HG03064 (cell line): ENCODE results near the gene ATXN7L1.

Experiments used
- ATAC-seq: cut with Tn5 transposase; IDR thresholded peaks from one replicate; pipeline ENCODE4 v1.9.1; 2021; ENCODE audit warnings: low read depth; ENCODE audit not compliant: unreplicated experiment

ATXN7L1 gene

GRCh38 chr7:105638334-105638733 lies 238.1 kb downstream of the ATXN7L1 start:
- ATAC-seq, result no peak

- ATAC-seq, result no peak
Measured at GRCh38 chr7:105637755-105638154, 238.6 kb downstream of the ATXN7L1 start.

DNA sequence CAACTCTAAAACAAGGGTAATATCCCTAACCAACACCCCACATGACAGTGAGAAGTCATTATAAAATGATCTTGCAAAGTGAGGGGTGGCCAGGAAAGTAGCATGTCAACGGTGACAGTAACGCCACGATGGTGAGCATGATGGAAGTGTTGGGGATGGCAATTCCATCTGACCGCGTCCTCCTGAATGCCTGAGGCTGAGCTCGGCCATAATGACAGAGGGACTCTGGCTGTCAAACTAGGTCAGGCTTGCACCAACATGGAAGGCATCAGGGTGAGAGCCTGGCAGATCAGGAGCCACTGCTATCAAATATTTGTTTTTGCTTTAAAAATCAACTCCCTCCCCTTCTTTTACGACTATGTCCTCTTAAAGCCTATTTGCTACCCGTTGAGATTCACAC lies 239.4 kb downstream of the ATXN7L1 start:
- ATAC-seq, result no peak

DNA sequence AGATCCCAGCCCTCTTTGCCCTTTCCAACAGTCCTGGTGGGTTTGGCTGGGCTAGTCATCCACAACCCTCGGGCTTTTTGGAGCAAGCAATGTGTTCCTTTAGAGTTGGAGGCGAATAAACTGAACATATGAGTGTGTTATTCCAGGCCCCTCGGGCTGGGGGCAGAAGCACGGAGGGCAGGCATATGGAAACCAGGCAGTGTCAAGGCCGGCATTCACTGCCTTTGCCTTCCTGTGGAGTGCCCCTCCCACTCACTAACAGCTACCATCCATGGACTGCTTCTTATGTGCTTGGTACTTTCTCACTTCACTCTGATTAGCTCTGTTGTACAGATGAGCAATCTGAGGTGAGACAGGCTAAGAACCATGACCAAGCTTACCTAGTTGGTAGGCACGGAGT lies 241.2 kb downstream of the ATXN7L1 start:
- ATAC-seq, result no peak

DNA sequence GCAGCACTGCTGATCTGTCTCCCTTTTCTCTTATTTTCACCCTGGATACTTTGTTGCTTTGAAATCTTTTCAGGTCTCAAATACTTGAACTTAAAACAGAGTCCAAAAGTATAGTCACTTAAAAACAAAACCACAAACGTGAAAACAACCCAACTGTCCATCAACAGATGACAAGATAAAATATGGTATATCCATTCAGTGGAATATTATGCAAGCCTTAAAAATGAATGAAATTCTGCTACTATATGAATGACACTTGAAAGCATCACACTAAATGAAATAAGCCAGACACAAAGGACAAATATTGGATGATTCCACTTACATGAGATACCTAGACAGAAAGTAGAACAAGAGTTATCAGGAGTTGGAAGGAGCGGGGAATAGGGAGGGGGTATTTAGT lies 250.4 kb downstream of the ATXN7L1 start:
- ATAC-seq, result no peak

DNA sequence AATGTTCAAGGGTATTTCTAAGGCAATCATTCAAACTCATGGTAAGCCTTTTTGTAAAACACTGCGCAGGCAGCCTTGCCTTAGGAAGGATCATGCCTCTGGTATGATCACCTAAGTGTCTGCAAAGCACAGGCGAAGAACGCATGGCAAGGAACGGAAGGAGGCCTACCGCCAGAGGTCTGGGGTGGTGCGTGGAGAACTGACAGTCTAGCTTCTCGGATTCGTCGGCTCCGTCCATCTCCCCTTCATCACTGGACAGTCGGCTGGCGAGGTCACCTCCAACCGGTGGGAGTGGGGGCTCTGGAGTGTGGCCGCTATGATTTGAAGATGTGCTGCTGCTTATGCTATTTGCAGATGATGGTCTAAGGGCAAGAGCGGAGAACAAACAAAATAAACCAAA lies 252.5 kb downstream of the ATXN7L1 start:
- no peak for ATAC-seq

DNA sequence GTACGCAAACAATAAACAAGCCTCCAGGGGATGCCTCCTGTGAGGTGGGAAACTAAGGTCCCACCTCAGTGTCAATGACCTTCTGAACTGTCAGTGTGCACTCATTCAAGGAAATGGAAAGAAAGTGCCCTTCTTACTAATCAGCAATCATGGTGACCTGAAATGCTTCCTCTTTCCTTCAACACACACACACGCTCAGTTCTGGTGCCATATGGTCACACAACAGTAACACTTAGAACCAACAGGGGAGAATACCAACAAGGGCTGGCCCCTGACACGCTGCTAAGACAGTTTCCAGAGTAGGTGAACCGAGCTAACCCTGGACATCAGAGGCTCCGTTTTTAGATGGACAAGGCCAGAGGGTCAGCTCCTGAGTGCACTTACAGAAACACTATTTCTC lies 253.0 kb downstream of the ATXN7L1 start:
- no peak for ATAC-seq

DNA sequence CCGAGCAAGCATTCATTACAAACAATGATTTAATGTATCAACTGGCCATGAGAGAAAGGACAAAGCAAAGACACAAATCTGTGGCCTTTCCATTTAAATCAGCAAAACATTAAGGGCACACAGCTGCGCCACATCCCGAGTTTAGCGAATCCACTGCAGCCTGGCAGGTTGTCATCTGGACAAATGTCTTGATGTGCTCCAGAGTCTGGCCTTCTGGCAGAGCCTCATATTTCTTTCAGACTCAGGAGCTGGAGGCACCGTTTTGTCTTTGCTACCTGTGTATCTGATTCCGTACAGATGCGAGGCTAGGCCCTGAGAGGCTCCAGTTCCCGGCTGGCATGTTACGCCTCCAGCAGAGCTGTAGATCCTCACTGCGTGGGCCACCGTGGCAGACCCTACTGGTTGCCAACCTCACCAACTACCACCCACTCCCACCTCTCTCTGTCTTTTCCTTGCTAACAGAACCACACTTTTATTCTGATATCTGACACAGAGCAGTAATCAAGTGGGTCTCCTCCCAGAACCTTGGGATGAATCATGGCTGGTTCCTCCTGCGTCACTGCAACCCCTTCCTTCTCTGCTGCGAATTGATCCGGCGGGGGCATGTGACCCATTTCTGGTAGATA lies 254.2 kb downstream of the ATXN7L1 start:
- no peak for ATAC-seq

GRCh38 chr7:105621617-105622016 lies 254.8 kb downstream of the ATXN7L1 start:
- no peak for ATAC-seq

DNA sequence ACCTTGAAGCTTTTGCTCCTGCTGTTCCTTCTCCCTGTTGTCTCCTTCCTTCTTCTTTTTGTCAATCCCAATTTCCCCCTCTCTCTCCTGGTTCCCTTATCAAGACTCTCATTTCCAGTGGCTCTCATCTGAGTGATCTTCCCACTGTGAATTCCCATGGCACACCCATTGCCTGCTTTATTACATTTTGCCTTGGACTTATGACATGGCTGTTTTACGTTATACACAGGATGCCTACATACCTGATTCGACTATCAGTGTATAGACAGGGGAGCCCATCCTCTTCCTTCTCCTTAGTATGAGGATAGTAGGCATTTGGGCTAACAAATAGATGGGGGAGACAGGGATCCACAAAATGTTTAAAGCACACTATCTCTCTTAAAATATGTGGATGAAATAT lies 255.2 kb downstream of the ATXN7L1 start:
- no peak for ATAC-seq

DNA sequence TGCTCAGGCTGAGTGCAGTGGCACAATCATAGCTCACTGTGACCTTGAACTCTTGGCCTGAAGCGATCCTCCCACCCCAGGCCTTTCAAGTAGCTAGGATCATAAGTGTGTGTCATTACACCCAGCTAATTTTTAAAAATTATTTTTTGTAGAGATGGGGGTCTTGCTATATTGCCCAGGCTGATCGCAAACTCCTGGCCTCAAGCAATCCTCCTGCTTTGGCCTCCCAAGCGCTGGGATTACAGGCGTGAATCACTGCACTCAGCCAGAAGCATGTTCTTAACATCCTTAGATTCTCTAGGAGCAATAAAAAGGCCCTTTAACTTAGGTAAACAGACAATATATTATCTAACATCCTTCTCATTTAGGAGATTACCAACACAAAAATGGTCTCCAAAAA lies 256.8 kb downstream of the ATXN7L1 start:
- no peak for ATAC-seq

DNA sequence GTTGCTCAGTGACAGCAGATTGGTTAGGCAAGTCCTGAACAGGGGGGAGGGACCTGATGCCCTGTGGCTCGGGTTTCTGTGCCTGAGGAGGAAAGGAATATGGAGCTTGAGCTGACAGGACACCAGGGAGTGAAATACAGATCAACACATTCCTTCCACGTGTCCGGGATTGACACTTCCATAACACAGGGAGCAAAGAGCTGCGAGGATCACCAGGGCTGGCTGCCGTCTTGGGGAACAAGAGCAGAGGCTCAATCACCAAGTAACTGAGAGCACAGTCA lies 258.4 kb downstream of the ATXN7L1 start:
- ATAC-seq, result no peak

- no peak for ATAC-seq
Measured at GRCh38 chr7:105617280-105618015, 259.0 kb downstream of the ATXN7L1 start.

DNA sequence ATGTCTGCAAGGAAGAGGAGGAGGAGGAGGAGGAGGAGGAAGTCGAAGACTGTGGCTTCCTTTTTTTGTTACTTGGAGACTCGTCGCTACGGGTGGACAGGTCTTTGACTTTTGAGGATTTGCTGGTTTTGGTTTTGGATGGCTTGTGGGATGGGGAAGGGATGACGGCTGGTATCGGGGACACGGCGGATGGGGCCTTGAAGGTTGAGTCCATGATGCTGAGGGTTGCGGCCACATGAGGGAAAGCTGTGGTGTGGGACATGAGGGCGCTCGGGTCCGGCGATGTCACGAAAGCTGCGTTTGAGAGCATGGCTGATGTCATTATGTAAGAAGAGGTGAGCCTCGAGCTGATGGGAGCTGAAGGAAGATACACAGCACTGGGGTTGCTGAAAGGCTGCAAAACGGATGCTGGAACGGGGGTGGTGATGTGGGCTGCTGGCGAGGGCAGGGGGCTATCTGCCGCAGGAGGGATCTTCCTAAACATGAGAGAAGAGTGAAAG lies 262.0 kb downstream of the ATXN7L1 start:
- ATAC-seq, result no peak

- ATAC-seq, result no peak
Measured at GRCh38 chr7:105613611-105614330, 262.6 kb downstream of the ATXN7L1 start.

DNA sequence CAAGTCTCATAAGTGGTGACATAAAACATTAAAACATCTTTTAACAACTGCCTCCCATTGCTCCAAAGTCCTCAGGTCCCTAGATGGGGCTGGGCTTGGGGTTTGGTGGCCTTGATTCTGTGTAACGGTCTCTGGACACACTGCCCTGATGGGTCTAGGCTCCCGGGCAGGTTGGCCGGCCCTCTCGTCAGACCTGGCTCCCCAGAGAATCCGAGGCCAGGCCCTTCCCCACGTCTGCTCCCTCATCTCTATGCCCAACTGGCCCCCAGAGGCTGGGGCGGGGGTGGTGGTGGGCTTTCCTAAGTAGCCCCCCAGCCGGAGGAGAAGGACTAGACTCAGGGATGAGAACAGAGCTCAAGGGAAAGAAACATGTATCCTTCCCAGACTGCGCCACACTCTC lies 263.6 kb downstream of the ATXN7L1 start:
- ATAC-seq, result no peak

DNA sequence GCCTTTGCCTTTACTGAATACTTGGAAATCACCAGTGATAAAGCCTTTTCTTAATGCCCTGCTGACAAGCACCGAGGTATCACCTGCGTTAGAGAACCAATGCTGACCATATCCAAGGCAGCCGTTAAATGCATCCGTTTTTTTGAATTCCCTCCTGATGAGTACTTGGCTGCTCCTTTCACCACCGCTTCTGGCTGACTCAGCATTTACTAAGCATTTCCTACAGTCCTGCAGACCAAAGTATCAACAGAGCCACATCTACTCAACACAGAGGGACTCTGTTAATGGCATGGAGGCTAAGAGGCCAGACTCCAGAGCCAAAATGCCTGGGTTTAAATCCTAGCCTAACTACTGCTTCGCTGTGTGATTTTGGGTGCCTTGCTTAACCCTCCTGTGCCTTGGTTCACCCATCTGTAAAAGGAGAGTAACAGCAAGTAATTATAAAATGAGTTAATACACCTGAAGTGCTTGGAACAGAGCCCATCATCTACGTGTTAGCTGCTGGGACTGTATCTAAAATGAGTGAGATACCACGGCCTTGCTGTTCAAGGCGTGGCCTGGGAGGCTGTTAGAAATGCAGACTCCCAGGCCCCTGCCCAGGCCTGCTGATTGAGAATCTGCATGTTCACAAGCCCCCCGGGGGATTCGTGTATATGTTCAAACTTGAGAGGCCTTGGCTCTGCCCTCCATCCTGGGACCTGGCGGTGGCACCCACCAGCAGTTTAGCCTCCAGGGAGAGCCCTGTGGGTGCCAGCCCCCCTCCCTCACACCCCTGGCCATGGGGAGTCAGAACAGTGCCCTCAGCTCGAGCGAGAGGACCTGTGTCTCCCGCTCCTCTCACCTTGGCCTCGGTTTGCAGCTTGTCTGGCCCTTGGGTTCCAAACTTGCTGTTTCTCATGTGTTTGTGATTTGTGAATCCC lies 264.3 kb downstream of the ATXN7L1 start:
- no peak for ATAC-seq

- ATAC-seq, result no peak
Measured at GRCh38 chr7:105610165-105610930, 266.1 kb downstream of the ATXN7L1 start.

DNA sequence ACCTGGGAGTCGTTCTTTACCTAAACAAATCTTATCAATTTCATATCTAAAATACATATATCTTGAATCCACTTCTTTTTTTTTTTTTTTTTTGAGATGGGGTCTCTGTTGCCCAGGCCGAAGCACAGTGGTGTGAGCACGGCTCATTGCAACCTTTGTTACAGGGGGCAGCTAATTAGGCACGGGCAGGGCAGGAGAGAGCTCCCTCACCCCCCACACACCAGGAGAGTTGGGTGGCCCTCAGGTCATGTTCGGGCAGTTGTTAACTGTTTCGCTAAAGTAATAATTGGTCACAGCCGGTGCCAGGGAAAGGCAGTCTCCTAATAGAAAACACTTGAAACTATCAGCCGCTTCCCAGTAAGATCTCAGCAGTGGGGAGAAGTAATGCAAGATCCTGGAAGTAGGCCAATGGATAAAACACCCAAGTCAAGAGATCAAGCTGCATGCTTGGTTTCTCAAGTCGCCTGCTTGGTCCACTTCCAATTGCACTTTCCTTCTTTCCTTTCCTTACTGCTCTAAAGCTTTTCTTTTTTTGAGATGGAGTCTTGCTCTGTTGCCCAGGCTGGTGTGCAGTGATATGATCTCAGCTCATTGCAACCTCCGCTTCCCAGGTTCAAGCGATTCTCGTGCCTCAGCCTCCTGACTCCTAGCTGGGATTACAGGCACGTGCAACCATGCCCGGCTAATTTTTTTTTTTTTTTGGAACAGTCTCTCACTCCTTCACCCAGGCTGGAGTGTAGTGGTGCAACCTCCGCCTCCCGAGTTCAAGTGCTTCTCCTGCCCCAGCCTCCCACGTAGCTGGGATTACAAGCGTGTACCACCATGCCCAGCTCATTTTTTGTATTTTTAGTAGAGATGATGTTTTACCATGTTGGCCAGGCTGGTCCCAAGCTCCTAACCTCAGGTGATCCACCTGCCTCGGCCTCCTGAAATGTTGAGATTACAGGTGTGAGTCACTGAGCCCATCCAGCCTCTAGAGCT lies 273.8 kb downstream of the ATXN7L1 start:
- ATAC-seq, result no peak
